NK-92 (cell line): ENCODE results near the gene MVP.
A peak's percentile ranks its signal among the peaks of the same experiment; 100 is the strongest.

Experiments used
- DNase-seq: peaks from one replicate; lab custom pipeline; 2025; ENCODE audit not compliant: unreplicated experiment; lab: John Stamatoyannopoulos, UW

MVP gene

GRCh38 chr16:29841631-29842030 is 21.4 kb downstream of the MVP start:
- no peak for DNase-seq

DNA sequence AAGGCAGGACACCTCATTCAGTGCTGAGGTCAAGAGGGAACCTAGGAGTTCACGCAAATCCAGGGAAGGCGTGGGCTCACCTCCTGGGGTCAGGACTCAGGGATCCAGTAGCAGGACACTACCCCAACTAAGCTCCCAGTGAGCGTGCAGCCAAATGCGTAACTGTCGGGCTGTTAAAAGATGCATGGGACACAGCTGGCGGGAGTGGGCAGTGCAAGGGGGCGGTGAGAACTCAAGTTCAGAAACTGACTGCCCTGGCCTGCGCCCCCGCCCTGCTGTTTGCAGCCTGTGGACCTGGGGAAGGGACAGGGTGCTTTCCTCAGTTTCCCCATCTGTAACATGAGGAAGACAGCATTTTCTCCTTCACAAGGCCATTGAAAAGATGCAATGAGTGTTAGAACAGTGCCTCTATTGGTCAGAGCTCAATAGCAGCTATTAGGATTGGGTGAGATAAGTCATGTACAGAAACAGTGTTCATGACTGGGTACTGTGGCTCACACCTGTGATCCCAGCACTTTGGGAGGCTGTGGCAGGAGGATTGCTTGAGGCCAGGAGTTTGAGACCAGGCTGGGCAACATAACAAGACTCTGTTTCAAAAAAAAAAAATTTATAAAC is 22.6 kb downstream of the MVP start:
- DNase-seq, result no peak

GRCh38 chr16:29843931-29844330 is 23.7 kb downstream of the MVP start:
- DNase-seq, result no peak

DNA sequence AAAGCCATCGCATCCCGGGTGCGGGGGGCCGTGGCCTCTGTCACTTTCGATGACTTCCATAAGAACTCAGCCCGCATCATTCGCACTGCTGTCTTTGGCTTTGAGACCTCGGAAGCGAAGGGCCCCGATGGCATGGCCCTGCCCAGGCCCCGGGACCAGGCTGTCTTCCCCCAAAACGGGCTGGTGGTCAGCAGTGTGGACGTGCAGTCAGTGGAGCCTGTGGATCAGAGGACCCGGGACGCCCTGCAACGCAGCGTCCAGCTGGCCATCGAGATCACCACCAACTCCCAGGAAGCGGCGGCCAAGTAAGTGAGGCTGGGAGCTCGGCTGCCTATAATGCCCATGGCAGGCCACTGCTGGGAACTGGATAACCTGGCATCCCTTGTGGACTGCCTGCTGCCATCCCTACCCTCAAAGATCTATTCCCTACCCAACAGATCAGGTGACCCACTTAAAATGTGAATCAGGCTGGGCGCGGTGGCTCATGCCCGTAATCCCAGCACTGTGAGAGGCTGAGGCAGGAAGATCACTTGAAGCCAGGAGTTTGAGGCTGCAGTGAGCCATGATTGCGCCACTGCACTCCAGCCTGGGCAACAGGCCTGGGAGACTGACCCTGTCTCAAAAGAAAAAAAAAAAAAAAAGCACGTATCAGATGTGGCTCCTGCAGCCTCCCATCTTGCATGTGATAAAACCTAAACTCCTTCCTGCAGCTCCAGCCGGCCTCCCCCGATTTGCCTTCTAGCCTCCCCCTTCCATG is 24.5 kb downstream of the MVP start:
- no peak for DNase-seq

GRCh38 chr16:29845656-29846055 is 25.4 kb downstream of the MVP start:
- DNase-seq, result no peak

DNA sequence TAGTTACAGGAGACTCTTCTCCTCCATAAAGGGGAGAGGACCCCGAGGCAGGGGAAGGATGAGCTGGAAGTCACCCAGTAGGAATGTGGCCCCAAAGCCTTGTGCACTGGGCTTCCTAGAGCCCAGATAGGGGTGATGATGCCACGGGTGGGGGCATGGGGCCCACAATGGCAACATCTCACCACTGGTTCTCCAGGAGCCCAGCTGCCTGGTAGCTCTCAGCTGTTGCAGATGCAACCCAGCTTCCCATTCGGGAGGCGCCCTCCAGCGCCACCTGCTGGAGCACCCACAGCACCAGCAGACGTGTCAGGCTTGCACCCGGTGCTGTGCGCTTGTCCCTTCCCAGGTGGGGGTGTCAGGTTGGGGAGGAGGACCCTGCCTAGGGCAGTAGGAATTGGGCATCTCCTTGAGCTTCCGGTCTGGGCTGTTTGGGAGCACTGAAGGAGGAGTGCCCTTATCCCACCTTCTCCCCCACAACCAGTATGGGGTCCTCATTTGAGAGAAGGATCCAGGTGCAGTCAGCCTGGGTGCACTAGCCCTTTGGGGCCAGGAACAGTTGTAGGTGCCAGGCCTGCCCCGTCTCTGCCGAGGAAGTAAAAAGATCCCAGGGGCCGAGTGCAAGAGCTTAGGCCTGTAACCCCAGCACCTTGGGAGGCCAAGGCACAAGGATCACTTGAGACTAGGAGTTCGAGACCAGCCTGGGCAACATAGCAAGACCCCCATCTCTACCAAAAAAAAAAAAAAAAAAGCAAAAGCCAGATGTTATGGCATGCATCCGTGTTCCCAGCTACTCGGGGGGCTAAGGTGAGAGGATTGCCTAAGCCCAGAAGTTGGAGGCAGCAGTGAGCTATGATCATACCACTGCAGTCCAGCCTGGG is 28.4 kb downstream of the MVP start:
- no peak for DNase-seq

DNA sequence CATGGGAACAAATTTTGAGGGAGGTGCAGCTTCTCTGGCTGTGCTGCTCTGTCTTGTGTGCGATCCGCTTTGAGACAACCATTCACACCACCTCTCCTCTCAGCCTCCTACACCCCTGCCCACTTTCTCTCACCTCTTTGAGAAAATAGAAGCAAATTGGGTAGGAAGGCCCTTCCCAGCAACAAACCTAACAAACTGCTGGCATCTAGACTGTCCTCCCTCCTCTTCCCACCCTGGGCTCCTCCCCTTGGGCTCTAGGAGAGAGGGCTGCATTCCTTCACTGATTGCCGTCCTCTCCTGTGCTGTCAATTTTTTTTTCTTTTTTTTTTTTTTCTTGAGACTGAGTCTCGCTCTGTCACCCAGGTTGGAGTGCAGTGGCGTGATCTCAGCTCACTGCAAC is 29.2 kb downstream of the MVP start:
- DNase-seq, result no peak

- DNase-seq, result no peak
Observed at GRCh38 chr16:29850998-29851397, 30.7 kb downstream of the MVP start.

DNA sequence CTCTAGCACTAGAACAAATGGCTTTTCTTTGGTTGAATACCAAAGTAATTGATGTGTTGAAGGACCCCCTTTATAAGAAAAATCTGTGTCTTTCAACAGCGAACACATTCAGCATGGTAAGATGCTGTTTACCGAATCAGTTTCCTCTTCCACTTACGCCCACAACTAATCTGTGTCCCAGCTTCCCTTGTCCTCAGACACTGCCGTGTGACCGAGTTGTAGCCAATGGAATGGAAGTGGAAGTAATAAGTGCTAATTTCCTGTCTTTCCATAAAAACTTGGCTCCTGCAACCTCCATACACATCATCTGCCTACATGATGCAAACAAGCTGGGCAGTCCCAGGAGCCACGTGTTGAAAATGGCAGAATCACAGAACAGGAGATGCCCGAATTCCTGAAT is 32.4 kb downstream of the MVP start:
- DNase-seq, result no peak

DNA sequence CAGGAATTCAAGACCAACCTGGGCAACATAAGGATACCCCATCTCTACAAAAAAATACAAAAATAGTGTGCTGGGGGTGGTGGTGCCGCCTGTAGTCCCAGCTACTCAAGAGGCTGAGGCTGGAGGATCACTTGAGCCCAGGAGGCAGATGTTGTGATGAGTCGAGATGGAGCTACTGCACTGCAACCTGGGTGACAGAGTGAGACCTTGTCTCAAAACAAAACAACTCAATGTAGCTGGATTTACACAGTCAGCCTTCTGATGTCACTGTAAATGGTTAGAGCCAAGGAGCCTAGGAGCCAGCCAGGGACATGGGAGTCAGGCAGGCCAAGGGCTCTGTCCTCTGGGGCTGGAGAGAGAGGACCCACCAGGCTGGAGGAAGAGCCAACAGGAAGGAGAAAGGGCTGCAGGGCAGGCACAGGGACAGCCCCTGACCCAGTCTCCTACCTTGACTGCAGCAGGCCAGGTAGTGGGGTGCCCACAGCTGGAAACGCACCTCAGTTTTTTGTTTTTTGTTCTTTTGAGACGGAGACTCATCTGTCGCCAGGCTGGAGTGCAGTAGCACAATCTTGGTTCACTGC is 34.3 kb downstream of the MVP start:
- DNase-seq, result no peak

DNA sequence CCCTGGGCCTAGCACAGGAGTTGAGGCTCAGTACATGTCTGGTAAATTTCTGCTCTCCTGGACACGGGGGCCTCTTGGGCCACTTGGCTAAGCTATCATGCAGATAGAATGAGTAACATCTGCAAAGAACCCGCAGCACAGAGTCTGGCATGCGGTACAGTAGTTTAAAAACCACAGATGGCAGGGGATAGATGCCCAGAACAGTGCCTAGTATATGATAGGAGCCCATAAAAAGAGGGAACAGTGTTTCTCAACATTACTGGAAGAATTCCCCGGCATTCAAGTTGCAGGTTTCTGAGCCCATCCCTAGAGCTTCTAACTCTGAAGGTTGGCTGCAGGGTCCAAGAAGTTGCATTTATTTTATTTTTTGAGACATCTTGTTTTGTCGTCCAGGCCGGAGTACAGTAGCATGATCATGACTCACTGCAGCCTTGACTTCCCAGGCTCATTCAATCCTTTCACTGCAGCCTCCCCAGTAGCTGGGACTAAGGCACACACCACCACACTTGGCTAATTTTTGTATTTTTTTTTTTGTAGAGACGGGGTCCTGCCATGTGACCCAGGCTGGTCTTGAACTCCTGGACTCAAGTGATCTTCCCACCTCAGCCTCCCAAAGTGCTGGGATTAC is 37.0 kb downstream of the MVP start:
- DNase-seq, result no peak

DNA sequence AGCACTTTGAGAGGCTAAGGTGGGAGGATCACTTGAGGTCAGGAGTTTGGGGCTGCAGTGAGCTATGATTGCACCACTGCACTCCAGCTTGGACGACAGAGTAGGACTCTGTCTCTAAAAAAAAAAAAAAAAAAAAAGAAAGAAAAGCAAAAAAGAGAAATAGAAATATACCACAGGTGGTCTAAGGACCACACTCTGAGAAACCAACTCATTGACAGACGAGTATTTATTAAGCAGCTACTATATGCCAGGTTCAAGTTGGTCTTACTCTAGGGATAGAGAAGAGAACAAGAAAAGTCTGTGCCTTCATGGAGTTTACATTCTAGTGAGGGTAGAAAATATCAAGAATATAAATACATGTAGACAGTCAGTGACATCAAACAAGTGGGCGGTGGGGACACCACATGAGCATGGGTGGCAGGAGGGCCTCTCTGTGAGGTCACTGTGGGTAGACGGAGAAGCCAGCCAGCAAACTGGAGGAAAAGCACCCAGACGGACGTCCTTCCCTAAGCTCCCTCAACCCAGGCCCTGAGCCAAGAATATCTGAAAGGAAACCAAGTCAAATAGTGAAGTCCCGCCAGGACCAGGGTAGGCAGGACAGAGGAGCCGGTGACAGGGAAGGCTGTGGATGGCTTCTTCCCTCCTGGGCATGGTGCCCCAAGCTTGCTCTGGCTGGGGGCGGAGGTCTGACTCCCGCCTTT is 38.0 kb downstream of the MVP start:
- no peak for DNase-seq

DNA sequence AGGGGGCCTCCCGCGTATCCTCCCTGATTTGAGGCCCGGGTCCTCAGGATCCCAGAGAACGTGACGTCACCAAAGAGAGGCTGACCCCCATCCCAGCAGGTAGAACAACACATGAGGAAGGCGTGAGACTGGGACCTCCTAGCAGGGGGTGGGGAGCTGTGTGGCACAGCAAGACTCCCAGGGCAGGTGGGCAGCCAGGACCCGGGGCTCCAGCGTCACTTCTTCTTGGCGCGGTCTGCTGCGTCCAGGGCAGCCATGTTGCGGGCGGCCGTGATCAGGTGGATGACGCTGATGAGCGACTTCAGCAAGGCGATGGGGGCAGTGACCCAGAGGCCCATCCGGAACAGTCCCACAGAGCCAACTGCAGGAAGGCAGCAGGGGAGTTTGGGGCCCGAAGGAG is 38.7 kb downstream of the MVP start:
- DNase-seq, result no peak

GRCh38 chr16:29860218-29860617 is 40.0 kb downstream of the MVP start:
- no peak for DNase-seq

DNA sequence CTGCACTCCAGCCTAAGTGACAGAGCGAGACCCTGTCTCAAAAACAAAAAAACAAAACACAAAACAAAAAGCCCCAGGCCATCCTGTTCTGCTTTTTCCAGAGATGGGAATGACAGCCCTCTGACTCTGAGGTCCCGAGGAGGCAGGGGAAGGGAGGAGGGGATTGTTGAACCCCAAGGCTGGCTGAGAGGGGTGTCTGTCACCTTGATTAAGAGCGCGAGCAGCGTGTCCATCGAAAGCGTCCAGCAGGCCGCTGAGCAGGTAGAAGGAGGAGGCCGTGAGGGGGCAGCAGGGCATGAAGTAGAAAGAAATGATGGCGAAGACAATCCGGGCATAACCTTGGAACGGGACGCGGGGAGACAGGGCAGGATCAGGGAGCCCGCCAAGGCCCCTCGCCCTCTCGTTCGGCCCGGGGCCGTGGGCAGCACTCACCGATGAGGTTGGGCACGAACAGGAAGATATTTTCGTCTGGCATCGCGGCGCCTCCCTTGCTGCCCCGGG is 42.2 kb downstream of the MVP start:
- DNase-seq, result no peak

DNA sequence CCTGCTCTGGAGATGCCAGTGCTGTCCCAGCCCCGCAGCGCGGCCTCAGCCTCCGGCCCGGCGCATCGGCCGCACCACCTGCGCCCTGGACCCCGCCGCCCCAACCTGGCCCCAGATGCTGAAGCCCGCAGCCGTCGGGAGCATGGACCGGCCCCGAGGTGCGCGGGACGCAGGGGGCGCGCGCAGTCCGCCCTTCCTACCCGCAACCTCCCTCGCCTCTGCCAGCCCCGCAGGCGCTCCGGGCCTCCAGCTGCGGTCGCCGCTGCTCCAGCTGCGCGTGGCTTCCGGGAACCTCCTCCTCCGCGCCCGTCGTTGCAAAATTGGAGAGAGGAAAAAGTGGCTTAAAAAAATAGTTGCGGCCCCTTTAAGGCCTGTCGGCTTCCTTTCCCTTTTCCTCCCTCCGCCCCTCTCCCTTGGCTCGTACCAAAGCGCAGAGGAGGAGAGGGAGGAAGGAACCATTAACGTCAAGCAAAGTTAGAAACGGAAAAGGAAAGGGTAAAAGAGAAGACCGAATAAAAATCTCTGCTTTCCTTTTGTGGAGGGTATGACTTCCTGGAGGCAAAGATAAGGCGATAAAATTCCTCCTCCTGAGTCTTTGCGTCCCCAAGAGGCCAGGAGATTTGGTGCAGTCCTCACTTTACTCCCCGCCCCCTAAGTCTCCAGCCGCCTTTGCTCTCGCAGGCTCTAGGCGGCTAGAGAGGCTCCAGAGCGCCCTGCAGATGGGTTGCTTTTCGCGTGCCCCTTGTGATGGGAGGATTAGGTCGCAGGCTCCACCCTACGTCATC is 42.8 kb downstream of the MVP start, which contains the start of gene CDIPT:
CDIPT (minus strand) TSS at position 343 of the 785 bp plus-strand sequence. CDS start 369 bp downstream, outside the sequence.
- peak; percentile 64 for DNase-seq

- no peak for DNase-seq
Observed at GRCh38 chr16:29863669-29863984, 43.4 kb downstream of the MVP start.

DNA sequence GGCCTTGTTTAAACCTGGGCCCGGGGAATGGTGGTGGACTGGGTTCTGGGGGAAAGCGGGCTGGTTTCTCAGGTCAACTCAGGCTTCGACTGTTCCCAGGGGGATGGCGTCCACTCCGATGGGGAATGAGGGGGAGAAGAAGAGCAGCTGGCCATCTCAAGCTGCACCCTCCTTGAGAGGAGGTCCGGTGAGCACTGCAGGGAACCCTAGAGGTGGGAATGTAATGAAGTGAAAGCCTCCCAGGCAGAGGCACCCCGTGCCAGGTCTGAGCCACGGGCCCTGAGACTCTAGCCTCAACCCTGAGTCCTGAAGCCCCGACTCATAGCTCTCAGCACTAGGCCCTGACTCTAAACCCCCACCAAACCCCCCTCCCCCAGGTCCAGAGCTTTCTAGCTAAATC is 43.9 kb downstream of the MVP start:
- no peak for DNase-seq

DNA sequence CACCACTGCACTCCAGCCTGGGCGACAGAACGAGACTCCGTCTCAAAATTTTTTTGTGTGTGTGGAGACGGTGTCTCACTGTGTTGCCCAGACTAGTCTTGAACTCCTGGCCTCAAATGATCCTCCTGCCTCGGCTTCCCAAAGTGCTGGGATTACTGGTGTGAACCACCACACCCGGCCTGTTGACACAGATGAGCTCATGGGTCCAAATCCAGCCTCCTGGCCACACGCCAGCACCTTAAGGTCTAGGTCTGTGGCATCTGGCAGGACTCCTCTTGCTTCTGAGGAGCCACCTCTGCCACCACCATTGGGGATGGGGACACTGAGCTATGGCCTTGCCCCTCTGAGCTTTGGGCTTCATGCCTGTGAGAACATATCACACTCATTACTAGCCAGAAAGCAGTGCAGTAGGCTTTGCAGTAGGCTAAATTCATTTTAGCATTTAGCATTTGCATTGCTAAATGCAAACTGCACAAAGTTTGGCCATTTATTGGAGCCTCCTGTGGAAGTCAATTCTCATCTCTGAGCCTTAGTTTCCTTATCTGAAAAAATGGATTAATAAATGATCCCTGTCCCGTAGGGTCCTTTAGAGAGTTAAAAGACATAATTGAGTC is 48.2 kb downstream of the MVP start:
- no peak for DNase-seq
